ENCODE results near the gene SCARF1. TPM values are rescaled to one million over a fixed set of nuclear protein-coding genes. Genes with fewer than 3 reads are reported as not detected.
"Not testable (repeated sequence)": the region's sequence is repeated elsewhere in the genome, so short reads cannot be mapped to it uniquely, and the experiment has no call there.

Gene SCARF1
- total RNA-seq, 1 experiment from 2014 or later: 0.14 TPM

GRCh38 chr17:1673041-1673785, 27.7 kb upstream of the SCARF1 start:
- ChIA-PET CTCF (no interaction called here), POLR2A (interaction anchor here (1.1 kb wide), 1 partner anchor 43 kb away, joined by 7 read pairs; no protein-coding TSS in a partner anchor)
- DNase-seq: no peak
- Mint-ChIP-seq H3K27me3 (ENCODE audit: insufficient read depth, unreplicated experiment) (no peaks in the 10 kb centered on the region), H3K27ac (ENCODE audit: unreplicated experiment) (no peak overlapping the region), H3K4me1 (ENCODE audit: low read depth, unreplicated experiment) (peaks cover 23% of the 10 kb centered on the region), H3K4me3 (ENCODE audit: unreplicated experiment) (no peak overlapping the region), H3K9me3 (ENCODE audit: unreplicated experiment) (no peaks in the 10 kb centered on the region), H3K36me3 (ENCODE audit: insufficient read depth, unreplicated experiment) (peaks cover 98% of the 10 kb centered on the region)
- Histone ChIP-seq H3K36me3 (ENCODE audit: control insufficient read depth, insufficient read depth, low read length) (peaks cover 3% of the 10 kb centered on the region), H3K27me3 (replicated peaks; ENCODE audit: control insufficient read depth, insufficient read depth, low read length) (no peaks in the 10 kb centered on the region), H3K4me3 (ENCODE audit: low read depth, low read length) (no peak overlapping the region), H3K9me3 (no peaks in the 10 kb centered on the region), H3K4me1 (no peaks in the 10 kb centered on the region)
- BruUV-seq (replicated peaks): no TSS peak
- intact Hi-C loops (cut with micrococcal nuclease; ENCODE audit: unreplicated experiment): no loop called here
- no peak for TF ChIP-seq CTCF (IDR thresholded peaks at IDR 0.05; ENCODE audit: insufficient read depth in 1 of 2, low read depth in 1 of 2, low read length in 1 of 2, severe bottlenecking in 1 of 2, unreplicated experiment in 1 of 2)

- DNase-seq; H3K9me3 ChIP-seq; H3K9me3 Mint-ChIP-seq (ENCODE audit: unreplicated experiment); BruUV-seq (replicated peaks); H3K4me3 Mint-ChIP-seq (ENCODE audit: unreplicated experiment); intact Hi-C loops (cut with micrococcal nuclease; ENCODE audit: unreplicated experiment); H3K4me3 ChIP-seq (ENCODE audit: low read depth, low read length); H3K27me3 Mint-ChIP-seq (ENCODE audit: insufficient read depth, unreplicated experiment); H3K27me3 ChIP-seq (replicated peaks; ENCODE audit: control insufficient read depth, insufficient read depth, low read length); H3K27ac Mint-ChIP-seq (ENCODE audit: unreplicated experiment): not testable (repeated sequence)
- Mint-ChIP-seq H3K36me3 (ENCODE audit: insufficient read depth, unreplicated experiment) (peaks cover 99% of the 10 kb centered on the region), H3K4me1 (ENCODE audit: low read depth, unreplicated experiment) (peaks cover 11% of the 10 kb centered on the region)
- H3K36me3 ChIP-seq (ENCODE audit: control insufficient read depth, insufficient read depth, low read length): peaks cover 14% of the 10 kb centered on the region
- peaks cover 12% of the 10 kb centered on the region for H3K4me1 ChIP-seq
- POLR2A ChIA-PET: interaction anchor here (1.0 kb wide), 1 partner anchor 14 kb away, joined by 3 read pairs; the partner anchor contains the start of gene RILP
- CTCF ChIA-PET: interaction anchor here (0.6 to 1.0 kb wide), 2 partner anchors 15 to 1760 kb away, joined by 3 to 9 read pairs; no protein-coding TSS in a partner anchor
These were observed 18.4 kb upstream of the SCARF1 start for GRCh38 chr17:1663934-1664333.

- Mint-ChIP-seq H3K9me3 (ENCODE audit: unreplicated experiment) (no peaks in the 10 kb centered on the region), H3K36me3 (ENCODE audit: insufficient read depth, unreplicated experiment) (peaks cover 100% of the 10 kb centered on the region), H3K4me3 (ENCODE audit: unreplicated experiment) (no peak overlapping the region), H3K4me1 (ENCODE audit: low read depth, unreplicated experiment) (no peaks in the 10 kb centered on the region), H3K27ac (ENCODE audit: unreplicated experiment) (no peak overlapping the region), H3K27me3 (ENCODE audit: insufficient read depth, unreplicated experiment) (no peaks in the 10 kb centered on the region)
- BruUV-seq (replicated peaks): no TSS peak
- Histone ChIP-seq H3K4me1 (no peaks in the 10 kb centered on the region), H3K27me3 (replicated peaks; ENCODE audit: control insufficient read depth, insufficient read depth, low read length) (no peaks in the 10 kb centered on the region), H3K9me3 (no peaks in the 10 kb centered on the region), H3K4me3 (ENCODE audit: low read depth, low read length) (no peak overlapping the region), H3K36me3 (ENCODE audit: control insufficient read depth, insufficient read depth, low read length) (peaks cover 21% of the 10 kb centered on the region)
- no peak for TF ChIP-seq CTCF (IDR thresholded peaks at IDR 0.05; ENCODE audit: insufficient read depth in 1 of 2, low read depth in 1 of 2, low read length in 1 of 2, severe bottlenecking in 1 of 2, unreplicated experiment in 1 of 2)
- intact Hi-C loops (cut with micrococcal nuclease; ENCODE audit: unreplicated experiment): no loop called here
- DNase-seq: no peak
- POLR2A ChIA-PET: interaction anchor here (1.4 kb wide), 1 partner anchor 12 kb away, joined by 3 read pairs; the partner anchor contains the start of gene RILP
- CTCF ChIA-PET: interaction anchor here (1.0 kb wide), 1 partner anchor 8 kb away, joined by 5 read pairs; no protein-coding TSS in a partner anchor
These were observed 15.5 kb upstream of the SCARF1 start for GRCh38 chr17:1661045-1661444.
